ENCODE measurements around the gene CAMTA1. TPM values are rescaled to one million over a fixed set of nuclear protein-coding genes. Genes with fewer than 3 reads are reported as not detected.
A peak's percentile ranks its signal among the peaks of the same experiment; 100 is the strongest.

CAMTA1 gene
- total and polyA plus RNA-seq, 4 donors, result 78.7 to 438 (median 173) TPM

DNA sequence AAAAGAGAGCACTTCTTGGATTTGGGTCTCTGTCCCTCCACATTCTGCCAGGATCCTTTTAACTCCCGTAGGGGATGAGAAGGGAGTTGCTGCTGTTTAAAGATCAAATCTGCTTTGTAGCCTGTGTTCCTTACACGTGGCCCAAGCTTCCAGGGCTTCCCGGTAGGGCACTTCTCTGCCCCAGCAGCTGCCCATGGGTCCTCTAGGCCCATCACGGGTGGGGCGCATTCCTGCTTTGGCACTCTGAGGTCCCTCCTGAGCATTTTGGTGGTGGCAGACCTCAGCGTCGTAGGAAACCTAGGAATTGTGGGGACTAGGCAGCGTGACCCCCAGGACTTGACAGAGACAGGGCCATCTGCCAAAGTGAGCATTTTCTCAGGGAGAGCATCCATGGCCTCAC, 565.5 kb downstream of the CAMTA1 start:
- Histone ChIP-seq H3K27ac (ENCODE audit: low read depth in 1 of 2, low read length in 2 of 2) (no peak overlapping the region), H3K4me1 (ENCODE audit: control insufficient read depth in 1 of 2, insufficient read depth in 2 of 2, low read length in 2 of 2) (no peaks in the 10 kb centered on the region), H3K9me3 (ENCODE audit: control insufficient read depth, low read length) (no peaks in the 10 kb centered on the region), H3K36me3 (ENCODE audit: control insufficient read depth in 1 of 2, insufficient read depth in 2 of 2, low read length in 1 of 2) (no peaks in the 10 kb centered on the region), H3K4me3 (ENCODE audit: low read length in 2 of 2) (no peak overlapping the region), H3K27me3 (ENCODE audit: control insufficient read depth in 1 of 2, insufficient read depth in 2 of 2, low read length in 1 of 2) (no peaks in the 10 kb centered on the region)
- DNase-seq, result no peak
- intact Hi-C loops (cut with DNase I), result no loop called here
- 89 to 90% methylated on average over 8 of the region's 8 CpGs for WGBS, 2 donors
- ATAC-seq (ENCODE audit: low FRiP score), result no peak

DNA sequence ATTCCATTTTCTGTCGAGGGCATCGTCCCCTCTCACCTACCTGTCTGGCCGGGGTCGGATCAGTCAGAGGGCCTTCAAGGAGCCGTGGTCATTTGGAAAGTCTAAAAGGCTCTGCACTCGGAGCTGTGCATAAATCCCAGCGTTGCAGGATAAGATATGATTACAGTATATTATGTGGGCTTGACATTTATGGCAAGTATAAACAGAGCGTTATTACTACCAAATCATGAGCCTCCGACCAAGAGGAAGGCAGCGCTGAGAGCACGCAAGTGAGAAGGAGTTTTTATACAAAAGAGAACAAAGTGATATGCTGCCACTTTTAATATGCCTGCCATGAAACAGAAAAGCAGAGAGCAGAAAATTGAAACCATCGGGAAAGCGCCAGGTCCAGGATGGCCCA, 566.4 kb downstream of the CAMTA1 start:
- H3K27ac ChIP-seq (ENCODE audit: low read depth in 1 of 2, low read length in 2 of 2), result no peak overlapping the region
- no peak overlapping the region for H3K4me3 ChIP-seq (ENCODE audit: low read length in 2 of 2)
- no peaks in the 10 kb centered on the region for H3K27me3 ChIP-seq (ENCODE audit: control insufficient read depth in 1 of 2, insufficient read depth in 2 of 2, low read length in 1 of 2)
- ATAC-seq (ENCODE audit: low FRiP score) (no peak), DNase-seq (no peak)
- H3K36me3 ChIP-seq (ENCODE audit: control insufficient read depth in 1 of 2, insufficient read depth in 2 of 2, low read length in 1 of 2), result no peaks in the 10 kb centered on the region
- 80 to 84% methylated on average over 13 of the region's 13 CpGs for WGBS, 2 donors
- no peaks in the 10 kb centered on the region for H3K4me1 ChIP-seq (ENCODE audit: control insufficient read depth in 1 of 2, insufficient read depth in 2 of 2, low read length in 2 of 2)
- intact Hi-C loops (cut with DNase I), result no loop called here
- no peaks in the 10 kb centered on the region for H3K9me3 ChIP-seq (ENCODE audit: control insufficient read depth, low read length)

GRCh38 chr1:7352364-7352763, 567.1 kb downstream of the CAMTA1 start:
- H3K27ac ChIP-seq (ENCODE audit: low read depth in 1 of 2, low read length in 2 of 2), result no peak overlapping the region
- ATAC-seq (ENCODE audit: low FRiP score), result no peak
- no peaks in the 10 kb centered on the region for H3K36me3 ChIP-seq (ENCODE audit: control insufficient read depth in 1 of 2, insufficient read depth in 2 of 2, low read length in 1 of 2)
- DNase-seq, result peak in 1 of 2 donors; percentile 22
- 93 to 95% methylated on average over 4 of the region's 4 CpGs for WGBS, 2 donors
- no peaks in the 10 kb centered on the region for H3K27me3 ChIP-seq (ENCODE audit: control insufficient read depth in 1 of 2, insufficient read depth in 2 of 2, low read length in 1 of 2)
- H3K9me3 ChIP-seq (ENCODE audit: control insufficient read depth, low read length), result no peaks in the 10 kb centered on the region
- H3K4me1 ChIP-seq (ENCODE audit: control insufficient read depth in 1 of 2, insufficient read depth in 2 of 2, low read length in 2 of 2), result no peaks in the 10 kb centered on the region
- H3K4me3 ChIP-seq (ENCODE audit: low read length in 2 of 2), result no peak overlapping the region
- intact Hi-C loops (cut with DNase I), result no loop called here

- WGBS, 2 donors, result 77 to 91% methylated on average over 4 of the region's 4 CpGs
- Histone ChIP-seq H3K27me3 (ENCODE audit: control insufficient read depth in 1 of 2, insufficient read depth in 2 of 2, low read length in 1 of 2) (no peaks in the 10 kb centered on the region), H3K4me3 (ENCODE audit: low read length in 2 of 2) (no peak overlapping the region), H3K27ac (ENCODE audit: low read depth in 1 of 2, low read length in 2 of 2) (no peak overlapping the region), H3K36me3 (ENCODE audit: control insufficient read depth in 1 of 2, insufficient read depth in 2 of 2, low read length in 1 of 2) (no peaks in the 10 kb centered on the region), H3K9me3 (ENCODE audit: control insufficient read depth, low read length) (no peaks in the 10 kb centered on the region), H3K4me1 (ENCODE audit: control insufficient read depth in 1 of 2, insufficient read depth in 2 of 2, low read length in 2 of 2) (no peaks in the 10 kb centered on the region)
- intact Hi-C loops (cut with DNase I), result no loop called here
- DNase-seq, result peak in 1 of 2 donors; percentile 32
- no peak for ATAC-seq (ENCODE audit: low FRiP score)
These were observed 567.7 kb downstream of the CAMTA1 start for GRCh38 chr1:7352974-7353373.

GRCh38 chr1:7355646-7356045, 570.4 kb downstream of the CAMTA1 start:
- no peak for ATAC-seq (ENCODE audit: low FRiP score)
- Histone ChIP-seq H3K4me1 (ENCODE audit: control insufficient read depth in 1 of 2, insufficient read depth in 2 of 2, low read length in 2 of 2) (no peaks in the 10 kb centered on the region), H3K36me3 (ENCODE audit: control insufficient read depth in 1 of 2, insufficient read depth in 2 of 2, low read length in 1 of 2) (no peaks in the 10 kb centered on the region), H3K4me3 (ENCODE audit: low read length in 2 of 2) (no peak overlapping the region), H3K27ac (ENCODE audit: low read depth in 1 of 2, low read length in 2 of 2) (no peak overlapping the region), H3K27me3 (ENCODE audit: control insufficient read depth in 1 of 2, insufficient read depth in 2 of 2, low read length in 1 of 2) (no peaks in the 10 kb centered on the region), H3K9me3 (ENCODE audit: control insufficient read depth, low read length) (no peaks in the 10 kb centered on the region)
- no peak for DNase-seq
- 94 to 95% methylated on average over 2 of the region's 2 CpGs for WGBS, 2 donors
- intact Hi-C loops (cut with DNase I), result no loop called here

GRCh38 chr1:7356079-7356478, 570.8 kb downstream of the CAMTA1 start:
- DNase-seq, result no peak
- H3K9me3 ChIP-seq (ENCODE audit: control insufficient read depth, low read length), result no peaks in the 10 kb centered on the region
- H3K4me3 ChIP-seq (ENCODE audit: low read length in 2 of 2), result no peak overlapping the region
- intact Hi-C loops (cut with DNase I), result no loop called here
- H3K4me1 ChIP-seq (ENCODE audit: control insufficient read depth in 1 of 2, insufficient read depth in 2 of 2, low read length in 2 of 2), result no peaks in the 10 kb centered on the region
- H3K27me3 ChIP-seq (ENCODE audit: control insufficient read depth in 1 of 2, insufficient read depth in 2 of 2, low read length in 1 of 2), result no peaks in the 10 kb centered on the region
- ATAC-seq (ENCODE audit: low FRiP score), result no peak
- 87 to 89% methylated on average over 5 of the region's 5 CpGs for WGBS, 2 donors
- H3K27ac ChIP-seq (ENCODE audit: low read depth in 1 of 2, low read length in 2 of 2), result no peak overlapping the region
- no peaks in the 10 kb centered on the region for H3K36me3 ChIP-seq (ENCODE audit: control insufficient read depth in 1 of 2, insufficient read depth in 2 of 2, low read length in 1 of 2)

DNA sequence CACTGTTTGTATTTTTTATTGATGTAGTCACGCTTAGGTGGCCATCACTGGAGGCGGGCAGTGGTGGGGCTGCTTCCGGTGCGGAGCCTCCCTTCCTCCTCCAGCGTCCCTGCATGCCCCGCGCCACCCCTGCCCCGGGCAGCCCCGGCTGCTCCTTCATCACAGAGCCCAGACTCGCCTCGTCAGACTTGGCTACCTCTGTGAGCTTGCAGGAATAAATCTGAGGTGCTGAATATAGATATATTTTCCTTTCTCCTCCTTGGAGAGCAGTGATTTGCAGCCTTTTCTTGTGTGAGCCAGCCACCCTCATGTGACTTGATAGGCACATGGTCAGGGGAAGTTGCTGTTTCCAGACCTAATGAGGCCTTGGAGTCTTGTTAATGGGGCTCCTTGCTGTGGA, 573.2 kb downstream of the CAMTA1 start:
- Histone ChIP-seq H3K9me3 (ENCODE audit: control insufficient read depth, low read length) (no peaks in the 10 kb centered on the region), H3K36me3 (ENCODE audit: control insufficient read depth in 1 of 2, insufficient read depth in 2 of 2, low read length in 1 of 2) (no peaks in the 10 kb centered on the region), H3K27me3 (ENCODE audit: control insufficient read depth in 1 of 2, insufficient read depth in 2 of 2, low read length in 1 of 2) (no peaks in the 10 kb centered on the region), H3K27ac (ENCODE audit: low read depth in 1 of 2, low read length in 2 of 2) (no peak overlapping the region), H3K4me3 (ENCODE audit: low read length in 2 of 2) (no peak overlapping the region), H3K4me1 (ENCODE audit: control insufficient read depth in 1 of 2, insufficient read depth in 2 of 2, low read length in 2 of 2) (no peaks in the 10 kb centered on the region)
- no peak for ATAC-seq (ENCODE audit: low FRiP score)
- DNase-seq, result no peak
- intact Hi-C loops (cut with DNase I), result no loop called here
- 33 to 34% methylated on average over 11 of the region's 11 CpGs for WGBS, 2 donors

- H3K4me1 ChIP-seq (ENCODE audit: control insufficient read depth in 1 of 2, insufficient read depth in 2 of 2, low read length in 2 of 2), result no peaks in the 10 kb centered on the region
- H3K4me3 ChIP-seq (ENCODE audit: low read length in 2 of 2), result no peak overlapping the region
- 55 to 59% methylated on average over 6 of the region's 6 CpGs for WGBS, 2 donors
- intact Hi-C loops (cut with DNase I), result no loop called here
- no peaks in the 10 kb centered on the region for H3K27me3 ChIP-seq (ENCODE audit: control insufficient read depth in 1 of 2, insufficient read depth in 2 of 2, low read length in 1 of 2)
- H3K9me3 ChIP-seq (ENCODE audit: control insufficient read depth, low read length), result no peaks in the 10 kb centered on the region
- ATAC-seq (ENCODE audit: low FRiP score), result no peak
- H3K27ac ChIP-seq (ENCODE audit: low read depth in 1 of 2, low read length in 2 of 2), result no peak overlapping the region
- no peak for DNase-seq
- no peaks in the 10 kb centered on the region for H3K36me3 ChIP-seq (ENCODE audit: control insufficient read depth in 1 of 2, insufficient read depth in 2 of 2, low read length in 1 of 2)
These were observed 575.3 kb downstream of the CAMTA1 start for GRCh38 chr1:7360526-7360925.

DNA sequence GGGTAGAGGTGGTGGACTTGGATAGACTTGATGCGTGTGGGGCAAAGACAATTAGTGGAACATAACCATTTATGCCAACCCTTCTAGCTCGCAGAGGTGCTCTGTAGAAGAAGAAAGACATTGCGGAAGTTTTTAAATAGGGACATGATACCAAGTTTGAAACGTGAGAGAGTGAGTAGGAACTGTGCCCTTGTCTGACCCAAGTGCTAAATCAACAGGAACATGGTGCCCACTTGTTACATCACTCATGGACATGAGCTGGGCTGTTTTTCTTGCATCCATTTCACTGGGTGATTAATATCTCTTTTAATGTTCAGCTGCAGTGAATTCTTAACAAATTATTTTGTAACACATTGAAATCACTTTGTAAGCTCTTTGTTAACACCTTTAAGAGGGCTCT, 577.7 kb downstream of the CAMTA1 start:
- no peaks in the 10 kb centered on the region for H3K9me3 ChIP-seq (ENCODE audit: control insufficient read depth, low read length)
- H3K36me3 ChIP-seq (ENCODE audit: control insufficient read depth in 1 of 2, insufficient read depth in 2 of 2, low read length in 1 of 2), result no peaks in the 10 kb centered on the region
- H3K27me3 ChIP-seq (ENCODE audit: control insufficient read depth in 1 of 2, insufficient read depth in 2 of 2, low read length in 1 of 2), result no peaks in the 10 kb centered on the region
- 77 to 87% methylated on average over 4 of the region's 4 CpGs for WGBS, 2 donors
- no peak overlapping the region for H3K4me3 ChIP-seq (ENCODE audit: low read length in 2 of 2)
- DNase-seq, result no peak
- no peak for ATAC-seq (ENCODE audit: low FRiP score)
- intact Hi-C loops (cut with DNase I), result no loop called here
- H3K27ac ChIP-seq (ENCODE audit: low read depth in 1 of 2, low read length in 2 of 2), result no peak overlapping the region
- H3K4me1 ChIP-seq (ENCODE audit: control insufficient read depth in 1 of 2, insufficient read depth in 2 of 2, low read length in 2 of 2), result no peaks in the 10 kb centered on the region
